Measurements from ENCODE around the gene SPINT2. TPM values are rescaled to one million over a fixed set of nuclear protein-coding genes. Genes with fewer than 3 reads are reported as not detected.

SPINT2 gene
- total RNA-seq, 1 donor from 2014 or later: 202 TPM

DNA sequence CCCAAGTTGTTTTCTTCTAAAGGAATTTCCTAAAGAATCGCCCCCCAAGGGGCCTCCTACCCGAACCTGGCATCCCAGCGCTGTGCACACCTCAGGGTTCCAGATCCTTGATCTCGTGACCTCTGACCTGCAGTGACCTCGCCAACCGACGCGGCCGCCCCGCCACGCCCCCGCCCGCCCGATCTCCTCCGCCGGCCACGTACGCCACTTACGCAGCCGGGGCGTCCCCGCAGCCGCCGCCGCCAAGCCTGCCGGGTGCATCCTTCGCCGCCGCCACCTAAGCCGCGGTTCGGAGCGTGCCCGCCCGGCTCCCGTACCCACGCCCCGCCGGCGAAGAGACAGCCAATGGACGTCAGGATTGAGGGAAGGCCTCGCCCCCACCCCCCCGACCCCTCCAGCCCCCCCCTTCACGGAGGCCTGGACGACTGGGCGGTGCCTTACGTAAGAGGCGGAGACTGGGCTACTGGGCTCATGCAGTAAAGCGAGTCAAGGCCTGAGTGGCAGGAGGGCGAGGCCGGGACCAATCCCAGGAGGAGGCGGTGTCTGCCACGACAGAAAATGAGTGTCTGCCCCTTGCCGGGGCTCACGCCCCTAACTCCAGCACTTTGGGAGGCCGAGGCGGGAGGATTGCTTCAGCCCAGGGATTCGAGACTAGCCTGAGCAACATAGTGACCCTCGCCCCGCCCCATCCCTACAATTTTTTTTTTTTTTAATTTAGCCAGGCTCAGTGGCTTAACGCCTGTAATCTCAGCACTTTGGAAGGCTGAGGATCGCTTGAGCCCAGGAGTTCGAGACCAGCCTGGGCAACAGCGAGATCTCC lies 51.5 kb downstream of the SPINT2 start, which contains the start of gene YIF1B:
Gene YIF1B, minus strand, starts transcription at position 291 of the 820 bp plus-strand sequence. Its CDS starts 30 bp downstream, at position 261.
- peak within 1 kb of the TSS; percentile 76 for H3K4me3 ChIP-seq
- TF ChIP-seq, protein P1, sequence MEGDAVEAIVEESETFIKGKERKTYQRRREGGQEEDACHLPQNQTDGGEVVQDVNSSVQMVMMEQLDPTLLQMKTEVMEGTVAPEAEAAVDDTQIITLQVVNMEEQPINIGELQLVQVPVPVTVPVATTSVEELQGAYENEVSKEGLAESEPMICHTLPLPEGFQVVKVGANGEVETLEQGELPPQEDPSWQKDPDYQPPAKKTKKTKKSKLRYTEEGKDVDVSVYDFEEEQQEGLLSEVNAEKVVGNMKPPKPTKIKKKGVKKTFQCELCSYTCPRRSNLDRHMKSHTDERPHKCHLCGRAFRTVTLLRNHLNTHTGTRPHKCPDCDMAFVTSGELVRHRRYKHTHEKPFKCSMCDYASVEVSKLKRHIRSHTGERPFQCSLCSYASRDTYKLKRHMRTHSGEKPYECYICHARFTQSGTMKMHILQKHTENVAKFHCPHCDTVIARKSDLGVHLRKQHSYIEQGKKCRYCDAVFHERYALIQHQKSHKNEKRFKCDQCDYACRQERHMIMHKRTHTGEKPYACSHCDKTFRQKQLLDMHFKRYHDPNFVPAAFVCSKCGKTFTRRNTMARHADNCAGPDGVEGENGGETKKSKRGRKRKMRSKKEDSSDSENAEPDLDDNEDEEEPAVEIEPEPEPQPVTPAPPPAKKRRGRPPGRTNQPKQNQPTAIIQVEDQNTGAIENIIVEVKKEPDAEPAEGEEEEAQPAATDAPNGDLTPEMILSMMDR (IDR thresholded peaks at IDR 0.05): no peak
- ATAC-seq: peak; percentile 96 to 97
- no peaks in the 10 kb centered on the region for H3K36me3 ChIP-seq
- H3K9me3 ChIP-seq: no peaks in the 10 kb centered on the region
- intact Hi-C loops (cut with DNase I): no loop called here
- peaks cover 43% of the 10 kb centered on the region for H3K4me1 ChIP-seq
- DNase-seq: peak; percentile 98
- H3K27ac ChIP-seq: peak within 1 kb of the TSS; percentile 85
- H3K27me3 ChIP-seq (ENCODE audit: low read depth): no peaks in the 10 kb centered on the region

DNA sequence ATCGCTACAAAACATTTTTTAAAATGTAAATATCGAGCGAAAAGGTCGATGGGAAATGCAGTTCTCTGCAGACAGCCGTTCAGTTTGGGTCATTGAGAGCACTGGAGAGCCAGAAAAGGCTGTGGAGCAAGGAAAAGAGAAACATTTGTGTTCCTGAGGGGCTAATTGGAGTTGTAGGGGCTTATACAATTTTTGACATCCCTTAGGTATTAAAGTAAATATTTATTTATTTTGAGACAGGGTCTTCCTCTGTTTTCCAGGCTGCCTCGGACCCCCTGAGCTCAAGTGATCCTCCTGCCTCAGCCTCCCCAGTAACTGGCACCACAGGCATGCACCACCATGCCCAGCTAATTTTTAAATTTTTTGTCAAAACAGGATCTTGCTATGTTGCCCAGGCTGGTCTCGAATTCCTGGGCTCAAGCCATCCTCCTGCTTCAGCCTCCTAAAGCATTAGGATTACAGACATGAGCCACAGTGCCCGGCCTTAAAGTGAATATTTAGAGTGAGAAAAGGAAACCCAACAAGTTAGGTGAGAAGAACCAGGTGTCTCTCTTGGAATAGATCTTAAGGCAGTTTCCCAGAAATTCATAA lies 52.2 kb downstream of the SPINT2 start:
- Histone ChIP-seq H3K4me1 (peaks cover 50% of the 10 kb centered on the region), H3K27me3 (ENCODE audit: low read depth) (no peaks in the 10 kb centered on the region), H3K9me3 (no peaks in the 10 kb centered on the region), H3K4me3 (peak overlapping the region; percentile 76), H3K27ac (peak overlapping the region; percentile 85), H3K36me3 (no peaks in the 10 kb centered on the region)
- ATAC-seq (peak in 1 of 2 donors; percentile 5), DNase-seq (no peak)
- TF ChIP-seq, protein P1 (IDR thresholded peaks at IDR 0.05): no peak
- intact Hi-C loops (cut with DNase I): no loop called here

DNA sequence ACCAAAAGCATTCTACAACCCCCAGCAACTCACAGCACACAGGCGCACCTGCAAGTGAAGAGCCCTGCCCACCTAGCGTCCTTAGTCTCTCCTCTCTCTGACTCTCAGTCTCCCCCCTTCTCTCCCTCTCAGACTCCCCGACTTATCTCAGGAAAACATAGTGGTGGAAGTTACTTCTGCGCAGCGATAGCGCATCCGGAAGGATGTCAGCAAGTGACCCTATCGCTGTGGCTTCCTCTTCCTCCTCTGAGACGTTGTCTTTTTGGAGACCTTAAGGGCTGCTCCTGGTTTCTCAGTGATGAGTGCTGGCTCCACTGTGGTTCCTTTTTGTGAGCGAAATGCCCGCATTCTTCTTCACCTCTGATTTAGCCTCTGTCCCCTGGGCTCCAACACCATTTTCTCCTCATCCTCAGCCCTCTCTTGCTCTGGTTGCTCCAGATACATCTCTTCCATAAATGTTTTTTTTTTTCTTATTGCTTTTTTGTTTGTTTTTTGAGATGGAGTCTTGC lies 52.8 kb downstream of the SPINT2 start:
- Histone ChIP-seq H3K4me1 (peaks cover 56% of the 10 kb centered on the region), H3K36me3 (no peaks in the 10 kb centered on the region), H3K9me3 (no peaks in the 10 kb centered on the region), H3K27me3 (ENCODE audit: low read depth) (no peaks in the 10 kb centered on the region), H3K4me3 (peak overlapping the region; percentile 76), H3K27ac (peak overlapping the region; percentile 85)
- ATAC-seq (no peak), DNase-seq (no peak)
- TF ChIP-seq, protein P1 (IDR thresholded peaks at IDR 0.05): no peak
- intact Hi-C loops (cut with DNase I): no loop called here

DNA sequence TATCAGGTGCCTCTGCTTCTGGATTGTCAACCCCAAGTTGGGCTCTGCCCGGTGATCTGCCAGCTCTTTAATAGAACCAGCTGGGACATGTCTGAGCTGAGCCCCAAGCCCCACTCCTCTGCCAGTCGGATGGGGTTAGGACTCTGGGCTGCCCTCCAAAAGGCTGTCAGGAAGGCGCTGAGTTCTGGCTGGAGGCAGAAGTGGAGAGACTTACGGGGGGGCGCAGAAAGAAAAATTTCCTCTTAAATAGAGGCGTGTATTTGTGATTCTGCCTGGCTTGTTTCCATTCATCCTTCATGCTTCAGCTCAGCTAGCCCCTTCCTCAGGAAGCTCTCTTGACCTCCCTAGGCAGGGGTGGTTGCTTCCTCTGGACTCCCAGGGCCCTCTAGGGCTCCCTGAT lies 54.3 kb downstream of the SPINT2 start:
- Histone ChIP-seq H3K4me3 (peak overlapping the region; percentile 75), H3K27ac (peak overlapping the region; percentile 89), H3K27me3 (ENCODE audit: low read depth) (no peaks in the 10 kb centered on the region), H3K4me1 (peaks cover 68% of the 10 kb centered on the region), H3K9me3 (no peaks in the 10 kb centered on the region), H3K36me3 (no peaks in the 10 kb centered on the region)
- intact Hi-C loops (cut with DNase I): no loop called here
- TF ChIP-seq, protein P1 (IDR thresholded peaks at IDR 0.05): no peak
- ATAC-seq (no peak), DNase-seq (no peak)

DNA sequence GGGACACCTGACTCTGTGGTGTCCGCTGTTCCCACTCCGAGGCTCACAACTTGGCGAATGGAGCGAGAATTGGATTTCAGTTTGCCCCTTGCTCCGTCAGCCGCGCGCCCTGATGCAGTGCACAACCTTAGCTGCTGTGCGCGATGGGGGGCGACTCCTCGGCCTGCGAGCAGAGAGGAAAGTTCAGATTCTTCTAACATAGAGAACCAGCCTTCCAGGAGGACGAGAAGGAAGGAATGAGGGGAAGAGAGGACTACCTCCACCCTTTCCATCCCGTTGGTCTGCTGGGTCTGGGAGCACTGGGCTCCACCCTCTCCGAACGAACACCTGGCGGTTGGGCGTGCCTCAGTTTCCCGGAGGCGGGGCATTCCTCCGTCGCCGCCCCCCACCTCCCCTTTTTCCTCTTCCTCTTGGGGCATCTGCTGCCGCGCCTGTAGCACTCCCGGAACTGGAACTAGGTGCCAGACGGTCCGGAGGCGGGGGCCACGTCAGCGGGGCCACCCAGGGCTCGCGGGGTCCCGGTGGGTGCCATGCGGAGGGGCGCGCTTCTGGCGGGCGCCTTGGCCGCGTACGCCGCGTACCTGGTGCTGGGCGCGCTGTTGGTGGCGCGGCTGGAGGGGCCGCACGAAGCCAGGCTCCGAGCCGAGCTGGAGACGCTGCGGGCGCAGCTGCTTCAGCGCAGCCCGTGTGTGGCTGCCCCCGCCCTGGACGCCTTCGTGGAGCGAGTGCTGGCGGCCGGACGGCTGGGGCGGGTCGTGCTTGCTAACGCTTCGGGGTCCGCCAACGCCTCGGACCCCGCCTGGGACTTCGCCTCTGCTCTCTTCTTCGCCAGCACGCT lies 55.3 kb downstream of the SPINT2 start, which contains the start of gene KCNK6:
Gene KCNK6, plus strand, starts transcription at position 425 of the 838 bp plus-strand sequence. Its CDS starts 106 bp downstream, at position 531.
- ATAC-seq: peak; percentile 7 to 16
- peaks cover 5% of the 10 kb centered on the region for H3K36me3 ChIP-seq
- peak; percentile 73 for DNase-seq
- TF ChIP-seq, protein P1 (IDR thresholded peaks at IDR 0.05): no peak
- no peaks in the 10 kb centered on the region for H3K9me3 ChIP-seq
- H3K4me1 ChIP-seq: peaks cover 66% of the 10 kb centered on the region
- H3K27ac ChIP-seq: peak within 1 kb of the TSS; percentile 89
- intact Hi-C loops (cut with DNase I): no loop called here
- H3K27me3 ChIP-seq (ENCODE audit: low read depth): no peaks in the 10 kb centered on the region
- H3K4me3 ChIP-seq: peak within 1 kb of the TSS; percentile 75

All from lower lobe of right lung (tissue), 2 donors.